ENCODE data around the gene ARL17B.
A peak's percentile ranks its signal among the peaks of the same experiment; 100 is the strongest.
"Not testable (repeated sequence)": the region's sequence is repeated elsewhere in the genome, so short reads cannot be mapped to it uniquely, and the experiment has no call there.

The ARL17B gene

GRCh38 chr17:46244949-46245768, 116.4 kb downstream of the ARL17B start:
- not testable (repeated sequence) for DNase-seq

- DNase-seq = not testable (repeated sequence)
Measured at GRCh38 chr17:46244339-46244913, 117.1 kb downstream of the ARL17B start.

DNA sequence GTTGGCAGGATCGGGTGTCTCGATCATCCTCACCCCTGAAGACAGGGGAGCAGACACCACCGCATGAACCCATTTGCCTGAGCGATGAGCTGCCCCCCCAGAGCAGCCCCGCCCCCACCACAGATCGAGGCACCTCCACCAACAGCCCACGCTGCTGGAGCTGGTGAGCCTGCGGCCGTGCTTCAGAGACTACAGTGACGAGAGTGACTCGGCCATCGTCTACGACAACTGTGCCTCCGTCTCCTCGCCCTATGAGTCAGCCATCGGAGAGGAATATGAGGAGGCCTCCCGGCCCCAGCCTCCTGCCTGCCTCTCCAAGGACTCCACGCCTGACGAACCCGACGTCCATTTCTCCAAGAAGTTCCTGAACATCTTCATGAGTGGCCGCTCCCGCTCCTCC, 117.6 kb downstream of the ARL17B start:
- not testable (repeated sequence) for DNase-seq

DNA sequence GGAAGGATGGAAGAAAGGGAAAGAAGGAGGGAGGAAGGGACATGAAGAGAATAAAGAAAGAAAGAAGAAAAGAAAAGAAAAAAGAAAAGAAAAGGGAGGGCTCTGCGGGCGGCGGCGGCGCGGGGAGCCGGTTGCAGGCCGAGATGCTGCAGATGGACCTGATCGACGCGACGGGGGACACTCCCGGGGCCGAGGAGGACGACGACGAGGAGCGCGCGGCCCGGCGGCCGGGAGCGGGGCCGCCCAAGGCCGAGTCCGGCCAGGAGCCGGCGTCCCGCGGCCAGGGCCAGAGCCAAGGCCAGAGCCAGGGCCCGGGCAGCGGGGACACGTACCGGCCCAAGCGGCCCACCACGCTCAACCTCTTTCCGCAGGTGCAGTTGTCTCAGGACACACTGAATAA, 118.1 kb downstream of the ARL17B start:
- DNase-seq = not testable (repeated sequence)

- not testable (repeated sequence) for DNase-seq
Measured at GRCh38 chr17:46231359-46231758, 130.2 kb downstream of the ARL17B start.

DNA sequence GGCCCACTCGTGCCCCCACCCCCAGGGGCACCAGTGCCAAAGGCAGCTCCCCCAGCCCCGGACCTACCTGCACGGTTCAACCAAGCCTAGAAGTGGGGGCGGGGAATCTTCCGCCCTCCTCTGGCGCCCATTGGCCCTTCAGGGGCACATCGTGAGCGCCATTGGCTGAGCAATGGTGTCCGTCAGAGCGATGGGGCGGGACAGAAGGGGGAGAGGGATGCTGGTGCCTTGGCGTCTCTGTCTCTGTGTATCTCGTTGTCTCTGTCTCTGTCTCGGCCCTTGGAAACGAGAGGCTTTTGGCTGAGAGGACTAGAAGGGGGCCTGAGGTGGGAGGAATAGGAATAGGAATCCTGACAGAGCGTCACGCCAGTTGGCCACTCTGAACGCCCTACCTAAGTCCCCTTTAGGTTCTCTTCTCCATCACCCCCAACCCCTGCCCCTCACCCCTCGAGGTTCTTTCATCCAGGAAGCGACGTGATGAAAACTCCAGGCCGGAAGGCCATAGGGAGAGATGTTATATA, 136.2 kb downstream of the ARL17B start:
- DNase-seq = peak; percentile 91

DNA sequence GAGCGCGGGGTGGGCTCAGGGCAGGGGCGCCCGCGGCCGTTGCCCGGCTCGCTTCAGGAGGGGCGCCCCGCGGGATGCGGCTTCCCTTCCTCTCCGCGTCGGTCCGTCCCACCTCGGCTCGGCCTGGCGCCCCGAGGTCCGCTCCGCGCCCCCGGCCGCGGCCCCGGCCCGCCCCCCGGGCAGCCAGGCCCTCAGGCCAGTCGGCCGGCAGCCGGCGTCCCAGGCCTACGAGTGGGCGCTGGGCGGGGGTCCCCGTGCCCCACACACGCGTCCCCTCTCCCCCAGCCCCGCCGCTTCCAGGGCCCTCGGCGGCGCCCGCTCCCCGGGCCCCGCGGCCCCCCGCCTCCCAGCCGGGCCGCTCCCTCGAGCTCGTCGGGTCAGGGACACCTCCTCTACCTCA, 136.7 kb downstream of the ARL17B start:
- not testable (repeated sequence) for DNase-seq
